Measurements from ENCODE around the gene MIA. TPM values are rescaled to one million over a fixed set of nuclear protein-coding genes. Genes with fewer than 3 reads are reported as not detected.
"Not testable (repeated sequence)": the region's sequence is repeated elsewhere in the genome, so short reads cannot be mapped to it uniquely, and the experiment has no call there.

MIA gene
- total RNA-seq (2014; rRNA removed; shearing (Covaris generic)), result not detected in 2 replicates
- polyA plus RNA-seq (2014; cell fraction: nucleus; rRNA removed), result not detected in 2 replicates

GRCh38 chr19:40774916-40775631 lies at the start of gene MIA:
Gene MIA (plus strand): TSS chr19:40775521. CDS start chr19:40775543, 22 bp downstream.
- DNase-seq (ENCODE audit: extremely low read depth, low read depth), result no peak

GRCh38 chr19:40726279-40726678 lies 49.0 kb upstream of the MIA start:
- DNase-seq (ENCODE audit: extremely low read depth, low read depth), result no peak

- DNase-seq (ENCODE audit: extremely low read depth, low read depth), result not testable (repeated sequence)
These were observed 45.3 kb upstream of the MIA start for GRCh38 chr19:40730065-40730464.

- DNase-seq (ENCODE audit: extremely low read depth, low read depth), result not testable (repeated sequence)
These were observed 43.0 kb upstream of the MIA start for GRCh38 chr19:40732304-40732703.

- DNase-seq (ENCODE audit: extremely low read depth, low read depth), result no peak
These were observed 42.2 kb upstream of the MIA start for GRCh38 chr19:40733149-40733548.

GRCh38 chr19:40735013-40735771 lies 40.1 kb upstream of the MIA start:
- DNase-seq (ENCODE audit: extremely low read depth, low read depth), result no peak

- DNase-seq (ENCODE audit: extremely low read depth, low read depth), result no peak
These were observed 38.7 kb upstream of the MIA start for GRCh38 chr19:40736661-40737060.

- DNase-seq (ENCODE audit: extremely low read depth, low read depth), result no peak
These were observed 38.1 kb upstream of the MIA start for GRCh38 chr19:40737102-40737644.

GRCh38 chr19:40739030-40739839 lies 36.1 kb upstream of the MIA start:
- no peak for DNase-seq (ENCODE audit: extremely low read depth, low read depth)

- no peak for DNase-seq (ENCODE audit: extremely low read depth, low read depth)
These were observed 35.2 kb upstream of the MIA start for GRCh38 chr19:40739871-40740703.

- DNase-seq (ENCODE audit: extremely low read depth, low read depth), result no peak
These were observed 34.6 kb upstream of the MIA start for GRCh38 chr19:40740747-40741146.

GRCh38 chr19:40741527-40742390 lies 33.6 kb upstream of the MIA start:
- DNase-seq (ENCODE audit: extremely low read depth, low read depth), result no peak

GRCh38 chr19:40742477-40742876 lies 32.8 kb upstream of the MIA start:
- no peak for DNase-seq (ENCODE audit: extremely low read depth, low read depth)

GRCh38 chr19:40742886-40743285 lies 32.4 kb upstream of the MIA start:
- no peak for DNase-seq (ENCODE audit: extremely low read depth, low read depth)

- no peak for DNase-seq (ENCODE audit: extremely low read depth, low read depth)
These were observed 31.4 kb upstream of the MIA start for GRCh38 chr19:40743926-40744325.

- no peak for DNase-seq (ENCODE audit: extremely low read depth, low read depth)
These were observed 30.5 kb upstream of the MIA start for GRCh38 chr19:40744554-40745401.

GRCh38 chr19:40745402-40745780 lies 29.9 kb upstream of the MIA start:
- DNase-seq (ENCODE audit: extremely low read depth, low read depth), result no peak

GRCh38 chr19:40747536-40747935 lies 27.8 kb upstream of the MIA start:
- no peak for DNase-seq (ENCODE audit: extremely low read depth, low read depth)
